SH-SY5Y (cell line): ENCODE measurements around the gene AVPR1B.

ENCODE experiments used
- GATA2 ChIP-seq: IDR thresholded peaks from 2 replicates; pipeline ENCODE4 v1.6.1; 2011; ENCODE audit warnings: mild to moderate bottlenecking, low read depth, low read length
- GATA3 ChIP-seq: IDR thresholded peaks from 2 replicates; pipeline ENCODE4 v1.6.1; 2011; ENCODE audit warnings: low read depth, mild to moderate bottlenecking, low read length, moderate library complexity

- no peak for TF ChIP-seq GATA2
- TF ChIP-seq GATA3 = no peak
Measured at GRCh38 chr1:206143537-206144172, 26.5 kb upstream of the AVPR1B start.
